GM23338 (cell line): ENCODE results near the gene BOK.

Experiments
- CREB1 ChIP-seq: fragments of 250-450 bp; sonication (Bioruptor Pico); IDR thresholded peaks from 2 replicates; pipeline ENCODE4 v1.5.0; 2020; ENCODE audit warnings: low read depth, mild to moderate bottlenecking, moderate library complexity
- CTCF ChIP-seq, 2 experiments: fragments of 200-600 bp in 1 of 2; sonication (generic) in 1 of 2; conservative IDR thresholded peaks; 2 replicates each; pipeline versions ENCODE4 v1.5.1 to v1.6.1; 2016 to 2017; ENCODE audit warnings: antibody characterized with exemption in 2 of 2, low read depth in 2 of 2, mild to moderate bottlenecking in 2 of 2, moderate library complexity in 1 of 2
- EZH2 ChIP-seq: fragments of 200-600 bp; sonication (generic); IDR thresholded peaks from one replicate; pipeline ENCODE4 v1.8.0; 2017; ENCODE audit warnings: antibody characterized with exemption, mild to moderate bottlenecking, low read depth; ENCODE audit not compliant: unreplicated experiment
- JUNB ChIP-seq: IDR thresholded peaks from one replicate; pipeline ENCODE4 v1.6.1; 2016; ENCODE audit warnings: antibody characterized with exemption; ENCODE audit not compliant: unreplicated experiment
- REST ChIP-seq: IDR thresholded peaks from one replicate; pipeline ENCODE4 v1.6.1; 2018; ENCODE audit warnings: antibody characterized with exemption; ENCODE audit not compliant: unreplicated experiment
- STAT1 ChIP-seq: IDR thresholded peaks from one replicate; pipeline ENCODE4 v1.6.1; 2016; ENCODE audit warnings: antibody characterized with exemption; ENCODE audit not compliant: unreplicated experiment

DNA sequence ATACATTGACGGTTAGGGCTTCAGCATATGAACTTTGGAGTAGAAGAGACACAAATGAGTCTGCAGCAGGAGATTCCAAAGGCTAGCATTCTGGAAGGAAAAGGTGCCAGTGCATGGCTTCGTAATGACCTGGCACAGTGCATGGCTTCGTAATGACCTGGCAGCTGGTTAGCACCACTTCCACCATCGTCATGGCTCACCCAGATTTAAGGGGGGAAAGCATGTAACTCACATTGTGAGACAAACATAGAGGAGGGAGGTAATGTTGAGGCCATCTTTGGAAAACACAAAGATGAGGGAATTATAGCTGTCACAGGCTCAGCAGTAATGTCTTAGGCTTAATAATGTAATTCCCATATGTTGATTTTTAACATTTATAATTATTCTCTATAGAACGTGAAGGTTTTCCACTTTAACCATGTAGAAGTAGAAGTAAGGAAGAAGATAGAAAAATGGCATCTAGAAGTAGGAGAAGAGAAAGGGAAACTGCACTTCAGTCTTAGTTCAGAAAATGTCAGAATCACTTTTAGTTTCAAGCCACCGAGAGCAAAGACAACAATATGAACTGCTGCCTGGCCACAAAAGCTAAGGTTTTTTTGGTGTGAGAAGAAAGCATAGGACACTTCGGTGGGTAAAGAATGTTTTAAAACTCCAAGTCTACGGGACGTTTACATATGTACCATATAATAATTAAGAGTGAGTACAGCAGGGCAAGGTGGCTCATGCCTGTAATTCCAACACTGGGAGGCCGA, 43.4 kb upstream of the BOK start:
- TF ChIP-seq CTCF (conservative IDR thresholded peaks at IDR 0.05; ENCODE audit: low read depth in 2 of 2) (no peak), EZH2 (no peak), REST (no peak), CREB1 (CRISPR knock-in tag) (no peak), STAT1 (no peak), JUNB (no peak)
